Measurements from ENCODE around the gene MS4A15.

DNA sequence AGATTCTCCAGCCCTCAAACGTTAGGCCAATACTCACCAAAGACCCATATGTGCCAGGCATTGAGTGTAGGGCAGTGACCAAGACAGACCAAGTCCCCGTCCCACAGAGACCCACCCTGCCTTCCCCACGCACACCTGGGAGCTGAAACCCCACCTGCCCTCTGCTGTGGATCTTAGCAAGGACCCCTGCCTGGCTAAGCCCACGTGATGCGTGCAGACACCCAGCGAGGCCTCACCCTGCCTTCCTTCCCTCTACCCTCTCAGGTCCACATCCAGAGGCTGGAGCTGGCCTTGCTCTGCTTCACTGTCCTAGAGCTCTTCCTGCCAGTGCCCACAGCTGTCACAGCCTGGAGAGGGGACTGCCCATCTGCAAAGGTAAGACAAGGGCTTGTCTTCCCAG, 38.6 kb downstream of the MS4A15 start:
- TF ChIP-seq, protein P1, sequence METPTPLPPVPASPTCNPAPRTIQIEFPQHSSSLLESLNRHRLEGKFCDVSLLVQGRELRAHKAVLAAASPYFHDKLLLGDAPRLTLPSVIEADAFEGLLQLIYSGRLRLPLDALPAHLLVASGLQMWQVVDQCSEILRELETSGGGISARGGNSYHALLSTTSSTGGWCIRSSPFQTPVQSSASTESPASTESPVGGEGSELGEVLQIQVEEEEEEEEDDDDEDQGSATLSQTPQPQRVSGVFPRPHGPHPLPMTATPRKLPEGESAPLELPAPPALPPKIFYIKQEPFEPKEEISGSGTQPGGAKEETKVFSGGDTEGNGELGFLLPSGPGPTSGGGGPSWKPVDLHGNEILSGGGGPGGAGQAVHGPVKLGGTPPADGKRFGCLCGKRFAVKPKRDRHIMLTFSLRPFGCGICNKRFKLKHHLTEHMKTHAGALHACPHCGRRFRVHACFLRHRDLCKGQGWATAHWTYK (CRISPR knock-in tag; IDR thresholded peaks at IDR 0.05) = no peak
- no peak for TF ChIP-seq POLR2G (IDR thresholded peaks at IDR 0.05; ENCODE audit: low read depth, low read length)
- no peak for TF ChIP-seq CHD1 (IDR thresholded peaks at IDR 0.05; ENCODE audit: low read length)
- TF ChIP-seq, protein P2, sequence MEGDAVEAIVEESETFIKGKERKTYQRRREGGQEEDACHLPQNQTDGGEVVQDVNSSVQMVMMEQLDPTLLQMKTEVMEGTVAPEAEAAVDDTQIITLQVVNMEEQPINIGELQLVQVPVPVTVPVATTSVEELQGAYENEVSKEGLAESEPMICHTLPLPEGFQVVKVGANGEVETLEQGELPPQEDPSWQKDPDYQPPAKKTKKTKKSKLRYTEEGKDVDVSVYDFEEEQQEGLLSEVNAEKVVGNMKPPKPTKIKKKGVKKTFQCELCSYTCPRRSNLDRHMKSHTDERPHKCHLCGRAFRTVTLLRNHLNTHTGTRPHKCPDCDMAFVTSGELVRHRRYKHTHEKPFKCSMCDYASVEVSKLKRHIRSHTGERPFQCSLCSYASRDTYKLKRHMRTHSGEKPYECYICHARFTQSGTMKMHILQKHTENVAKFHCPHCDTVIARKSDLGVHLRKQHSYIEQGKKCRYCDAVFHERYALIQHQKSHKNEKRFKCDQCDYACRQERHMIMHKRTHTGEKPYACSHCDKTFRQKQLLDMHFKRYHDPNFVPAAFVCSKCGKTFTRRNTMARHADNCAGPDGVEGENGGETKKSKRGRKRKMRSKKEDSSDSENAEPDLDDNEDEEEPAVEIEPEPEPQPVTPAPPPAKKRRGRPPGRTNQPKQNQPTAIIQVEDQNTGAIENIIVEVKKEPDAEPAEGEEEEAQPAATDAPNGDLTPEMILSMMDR (IDR thresholded peaks at IDR 0.05 in 2 of 3, conservative IDR thresholded peaks at IDR 0.05 in 1 of 3; ENCODE audit: insufficient read depth in 2 of 3, low read depth in 1 of 3, low read length in 3 of 3) = no peak
- TF ChIP-seq YY1 (IDR thresholded peaks at IDR 0.05; ENCODE audit: borderline replicate concordance in 1 of 3, control insufficient read depth in 1 of 3, extremely low read depth in 1 of 3, insufficient read depth in 3 of 3, insufficient read length in 1 of 3, insufficient replicate concordance in 2 of 3, low read depth in 1 of 3, low read length in 2 of 3) = no peak
- no peak for TF ChIP-seq GTF2A2 (tag; IDR thresholded peaks at IDR 0.05)
- TF ChIP-seq KLF16 (IDR thresholded peaks at IDR 0.05) = no peak
- TF ChIP-seq, protein P3, sequence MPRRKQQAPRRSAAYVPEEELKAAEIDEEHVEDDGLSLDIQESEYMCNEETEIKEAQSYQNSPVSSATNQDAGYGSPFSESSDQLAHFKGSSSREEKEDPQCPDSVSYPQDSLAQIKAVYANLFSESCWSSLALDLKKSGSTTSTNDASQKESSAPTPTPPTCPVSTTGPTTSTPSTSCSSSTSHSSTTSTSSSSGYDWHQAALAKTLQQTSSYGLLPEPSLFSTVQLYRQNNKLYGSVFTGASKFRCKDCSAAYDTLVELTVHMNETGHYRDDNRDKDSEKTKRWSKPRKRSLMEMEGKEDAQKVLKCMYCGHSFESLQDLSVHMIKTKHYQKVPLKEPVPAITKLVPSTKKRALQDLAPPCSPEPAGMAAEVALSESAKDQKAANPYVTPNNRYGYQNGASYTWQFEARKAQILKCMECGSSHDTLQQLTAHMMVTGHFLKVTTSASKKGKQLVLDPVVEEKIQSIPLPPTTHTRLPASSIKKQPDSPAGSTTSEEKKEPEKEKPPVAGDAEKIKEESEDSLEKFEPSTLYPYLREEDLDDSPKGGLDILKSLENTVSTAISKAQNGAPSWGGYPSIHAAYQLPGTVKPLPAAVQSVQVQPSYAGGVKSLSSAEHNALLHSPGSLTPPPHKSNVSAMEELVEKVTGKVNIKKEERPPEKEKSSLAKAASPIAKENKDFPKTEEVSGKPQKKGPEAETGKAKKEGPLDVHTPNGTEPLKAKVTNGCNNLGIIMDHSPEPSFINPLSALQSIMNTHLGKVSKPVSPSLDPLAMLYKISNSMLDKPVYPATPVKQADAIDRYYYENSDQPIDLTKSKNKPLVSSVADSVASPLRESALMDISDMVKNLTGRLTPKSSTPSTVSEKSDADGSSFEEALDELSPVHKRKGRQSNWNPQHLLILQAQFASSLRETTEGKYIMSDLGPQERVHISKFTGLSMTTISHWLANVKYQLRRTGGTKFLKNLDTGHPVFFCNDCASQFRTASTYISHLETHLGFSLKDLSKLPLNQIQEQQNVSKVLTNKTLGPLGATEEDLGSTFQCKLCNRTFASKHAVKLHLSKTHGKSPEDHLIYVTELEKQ (CRISPR knock-in tag; IDR thresholded peaks at IDR 0.05) = no peak
- TF ChIP-seq, protein P4, sequence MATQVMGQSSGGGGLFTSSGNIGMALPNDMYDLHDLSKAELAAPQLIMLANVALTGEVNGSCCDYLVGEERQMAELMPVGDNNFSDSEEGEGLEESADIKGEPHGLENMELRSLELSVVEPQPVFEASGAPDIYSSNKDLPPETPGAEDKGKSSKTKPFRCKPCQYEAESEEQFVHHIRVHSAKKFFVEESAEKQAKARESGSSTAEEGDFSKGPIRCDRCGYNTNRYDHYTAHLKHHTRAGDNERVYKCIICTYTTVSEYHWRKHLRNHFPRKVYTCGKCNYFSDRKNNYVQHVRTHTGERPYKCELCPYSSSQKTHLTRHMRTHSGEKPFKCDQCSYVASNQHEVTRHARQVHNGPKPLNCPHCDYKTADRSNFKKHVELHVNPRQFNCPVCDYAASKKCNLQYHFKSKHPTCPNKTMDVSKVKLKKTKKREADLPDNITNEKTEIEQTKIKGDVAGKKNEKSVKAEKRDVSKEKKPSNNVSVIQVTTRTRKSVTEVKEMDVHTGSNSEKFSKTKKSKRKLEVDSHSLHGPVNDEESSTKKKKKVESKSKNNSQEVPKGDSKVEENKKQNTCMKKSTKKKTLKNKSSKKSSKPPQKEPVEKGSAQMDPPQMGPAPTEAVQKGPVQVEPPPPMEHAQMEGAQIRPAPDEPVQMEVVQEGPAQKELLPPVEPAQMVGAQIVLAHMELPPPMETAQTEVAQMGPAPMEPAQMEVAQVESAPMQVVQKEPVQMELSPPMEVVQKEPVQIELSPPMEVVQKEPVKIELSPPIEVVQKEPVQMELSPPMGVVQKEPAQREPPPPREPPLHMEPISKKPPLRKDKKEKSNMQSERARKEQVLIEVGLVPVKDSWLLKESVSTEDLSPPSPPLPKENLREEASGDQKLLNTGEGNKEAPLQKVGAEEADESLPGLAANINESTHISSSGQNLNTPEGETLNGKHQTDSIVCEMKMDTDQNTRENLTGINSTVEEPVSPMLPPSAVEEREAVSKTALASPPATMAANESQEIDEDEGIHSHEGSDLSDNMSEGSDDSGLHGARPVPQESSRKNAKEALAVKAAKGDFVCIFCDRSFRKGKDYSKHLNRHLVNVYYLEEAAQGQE (IDR thresholded peaks at IDR 0.05; ENCODE audit: borderline replicate concordance) = no peak
- TF ChIP-seq, protein P4 (CRISPR knock-in tag; IDR thresholded peaks at IDR 0.05; ENCODE audit: low read depth) = no peak

All from K562 (cell line).